Mammary epithelial cell (primary cell): ENCODE results near the gene SMYD2.

ENCODE experiments used
- CTCF ChIP-seq, 2 donors: IDR thresholded peaks in 1 of 2; conservative IDR thresholded peaks in 1 of 2; 2 replicates each; pipeline ENCODE4 v1.5.1; 2011 to 2012; ENCODE audit warnings: inconsistent platforms in 2 of 2, low read length in 2 of 2, mild to moderate bottlenecking in 2 of 2, control low read depth in 1 of 2, low read depth in 1 of 2; ENCODE audit not compliant: insufficient read depth in 1 of 2; ENCODE audit errors: extremely low read depth in 1 of 2
- EZH2 ChIP-seq: IDR thresholded peaks from 2 replicates; pipeline ENCODE4 v1.6.1; 2012; ENCODE audit warnings: low read length, inconsistent platforms, borderline replicate concordance

DNA sequence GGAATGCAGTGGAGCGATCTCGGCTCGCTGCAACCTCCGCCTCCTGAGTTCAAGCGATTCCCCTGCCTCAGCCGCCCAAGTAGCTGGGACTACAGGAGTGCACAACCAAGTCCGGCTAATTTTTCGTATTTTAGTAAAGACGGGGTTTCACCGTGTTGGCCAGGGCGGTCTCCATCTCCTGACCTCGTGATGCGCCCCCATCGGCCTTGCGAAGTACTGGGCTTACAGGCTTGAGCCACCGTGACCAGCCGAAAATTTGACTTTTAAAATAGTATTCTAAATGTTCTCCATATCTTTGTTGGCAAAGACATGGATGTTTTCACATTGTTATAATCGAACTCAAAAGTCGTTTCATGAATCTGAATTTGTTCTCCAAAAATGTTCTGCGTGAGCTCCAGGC lies 36.7 kb upstream of the SMYD2 start:
- TF ChIP-seq CTCF (conservative IDR thresholded peaks at IDR 0.05 in 1 of 2, IDR thresholded peaks at IDR 0.05 in 1 of 2; ENCODE audit: extremely low read depth in 1 of 2, insufficient read depth in 1 of 2, low read depth in 1 of 2, low read length in 2 of 2) = no peak
- TF ChIP-seq EZH2 = no peak
